HG02763 (cell line): Measurements from ENCODE around the gene CDC7.
"Not testable (repeated sequence)": the region's sequence is repeated elsewhere in the genome, so short reads cannot be mapped to it uniquely, and the experiment has no call there.

ENCODE experiments used
- ATAC-seq: cut with Tn5 transposase; IDR thresholded peaks from one replicate; pipeline ENCODE4 v1.9.1; 2021; ENCODE audit warnings: mild to moderate bottlenecking, moderate library complexity; ENCODE audit not compliant: unreplicated experiment

Gene CDC7

GRCh38 chr1:91500756-91501522 lies at the start of gene CDC7:
Gene CDC7 (plus strand): TSS chr1:91500851. CDS start chr1:91501717, 866 bp downstream.
- ATAC-seq: peak; percentile 84

- no peak for ATAC-seq
Measured at GRCh38 chr1:91454136-91454535, 46.5 kb upstream of the CDC7 start.

- ATAC-seq: no peak
Measured at GRCh38 chr1:91455334-91455733, 45.3 kb upstream of the CDC7 start.

- ATAC-seq: no peak
Measured at GRCh38 chr1:91455896-91456295, 44.8 kb upstream of the CDC7 start.

- not testable (repeated sequence) for ATAC-seq
Measured at GRCh38 chr1:91465350-91465749, 35.3 kb upstream of the CDC7 start.

GRCh38 chr1:91476533-91477217 lies 24.0 kb upstream of the CDC7 start:
- ATAC-seq: no peak

GRCh38 chr1:91487469-91487868 lies 13.2 kb upstream of the CDC7 start:
- ATAC-seq: no peak

- ATAC-seq: no peak
Measured at GRCh38 chr1:91490501-91490900, 10.2 kb upstream of the CDC7 start.

GRCh38 chr1:91498035-91498434 lies 2.6 kb upstream of the CDC7 start:
- ATAC-seq: no peak

- ATAC-seq: no peak
Measured at GRCh38 chr1:91498498-91499245, 2.0 kb upstream of the CDC7 start.

- no peak for ATAC-seq
Measured at GRCh38 chr1:91499346-91499745, 1.3 kb upstream of the CDC7 start.

GRCh38 chr1:91499904-91500755 lies 521 bp upstream of the CDC7 start:
- peak; percentile 15 for ATAC-seq

- ATAC-seq: peak; percentile 14
Measured at GRCh38 chr1:91501523-91501851, 836 bp downstream of the CDC7 start.

GRCh38 chr1:91501971-91502671 lies 1.5 kb downstream of the CDC7 start:
- ATAC-seq: no peak

- no peak for ATAC-seq
Measured at GRCh38 chr1:91502672-91503184, 2.1 kb downstream of the CDC7 start.

GRCh38 chr1:91503332-91503900 lies 2.8 kb downstream of the CDC7 start:
- no peak for ATAC-seq

- ATAC-seq: no peak
Measured at GRCh38 chr1:91503975-91504530, 3.4 kb downstream of the CDC7 start.

- ATAC-seq: no peak
Measured at GRCh38 chr1:91505086-91505485, 4.4 kb downstream of the CDC7 start.

GRCh38 chr1:91506071-91506470 lies 5.4 kb downstream of the CDC7 start:
- ATAC-seq: no peak
